Measurements from ENCODE around the gene FBXL7. TPM values are rescaled to one million over a fixed set of nuclear protein-coding genes. Genes with fewer than 3 reads are reported as not detected.
A peak's percentile ranks its signal among the peaks of the same experiment; 100 is the strongest.

FBXL7 gene
- total RNA-seq, 4 donors from 2014 or later = 14.2 to 32.1 (median 24.9) TPM

DNA sequence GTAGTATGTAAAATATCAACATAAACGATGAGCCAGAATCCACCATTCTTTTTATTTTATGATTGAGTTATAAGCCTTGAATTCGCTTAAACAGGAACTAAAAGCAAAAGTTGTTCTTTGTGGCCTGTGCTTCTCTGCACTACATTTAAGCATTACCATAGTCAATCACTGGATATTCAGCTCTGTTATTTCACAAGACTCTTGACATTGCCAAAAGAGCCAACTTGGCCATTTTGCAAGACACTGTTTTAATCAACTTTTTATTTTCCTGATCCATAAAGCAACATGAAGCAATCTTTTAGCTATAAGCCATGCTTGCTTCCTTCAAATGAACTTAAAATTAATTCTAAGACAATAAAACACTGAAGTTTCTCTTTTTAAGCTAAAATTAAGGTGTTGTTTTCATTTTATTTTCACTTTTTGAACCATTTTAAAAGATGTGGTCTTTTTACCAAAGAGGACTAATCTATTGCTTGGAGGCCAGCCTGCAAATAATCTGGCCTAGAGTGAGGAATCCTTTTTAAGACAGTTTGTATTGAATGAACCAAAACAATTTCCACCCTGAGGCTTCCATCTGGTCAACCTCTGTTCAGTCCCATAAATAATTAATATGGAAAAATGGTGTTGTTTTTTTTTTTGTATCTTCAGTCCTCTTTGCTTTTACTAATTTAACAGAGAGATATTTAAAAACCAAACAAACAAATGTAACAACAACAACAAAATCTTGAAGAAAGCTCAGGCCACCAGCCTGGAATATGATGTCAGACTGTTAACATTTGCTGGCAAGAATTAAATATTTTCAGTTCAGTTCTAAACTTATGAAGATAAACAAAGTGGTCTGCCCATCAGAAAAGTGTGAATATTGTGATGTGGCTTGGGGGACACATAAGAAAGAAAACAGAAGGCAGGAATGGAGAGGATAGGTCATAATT is 405.2 kb downstream of the FBXL7 start:
- no peaks in the 10 kb centered on the region for H3K9me3 ChIP-seq
- 64 to 71% methylated on average over 2 of the region's 2 CpGs for WGBS, 2 donors (ENCODE audit: low coverage in 1 of 2)
- no peak for TF ChIP-seq EP300 (IDR thresholded peaks at IDR 0.05)
- TF ChIP-seq POLR2AphosphoS5 (IDR thresholded peaks at IDR 0.05) = peak; percentile 32
- H3K27me3 ChIP-seq = no peaks in the 10 kb centered on the region
- peak overlapping the region in 1 of 4 donors; percentile 12 for H3K27ac ChIP-seq
- no peaks in the 10 kb centered on the region for H3K36me3 ChIP-seq
- no peak overlapping the region for H3K4me3 ChIP-seq
- peak; percentile 58 for ATAC-seq
- peaks cover 0 to 43% (median 0%) of the 10 kb centered on the region in 3 donors for H3K4me1 ChIP-seq

DNA sequence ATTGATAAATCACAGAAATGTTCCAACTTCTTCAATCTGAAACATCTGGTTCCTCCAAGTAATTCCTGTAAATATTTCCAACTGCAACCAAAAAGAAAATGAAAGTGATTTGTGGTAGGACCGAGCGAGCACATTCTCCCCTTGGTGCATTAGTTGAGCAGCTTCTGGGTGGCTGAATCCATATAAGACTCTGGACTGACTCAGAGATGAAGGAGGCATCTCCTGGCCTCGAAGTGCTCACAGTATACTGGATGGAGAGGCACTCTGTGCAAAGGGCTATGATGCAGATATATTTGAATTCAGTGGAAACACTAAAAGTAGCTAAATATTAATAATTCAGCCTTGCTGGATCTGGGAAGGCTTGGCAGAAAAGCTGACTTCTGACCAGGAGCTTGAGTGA is 414.7 kb downstream of the FBXL7 start:
- 56 to 58% methylated on average over 3 of the region's 3 CpGs for WGBS, 2 donors (ENCODE audit: low coverage in 1 of 2)
- ATAC-seq = no peak
- no peaks in the 10 kb centered on the region for H3K36me3 ChIP-seq
- no peaks in the 10 kb centered on the region for H3K4me1 ChIP-seq
- peak overlapping the region in 1 of 2 donors; percentile 14 for H3K4me3 ChIP-seq
- no peak overlapping the region for H3K27ac ChIP-seq
- TF ChIP-seq EP300 (IDR thresholded peaks at IDR 0.05) = no peak
- TF ChIP-seq, protein P1, sequence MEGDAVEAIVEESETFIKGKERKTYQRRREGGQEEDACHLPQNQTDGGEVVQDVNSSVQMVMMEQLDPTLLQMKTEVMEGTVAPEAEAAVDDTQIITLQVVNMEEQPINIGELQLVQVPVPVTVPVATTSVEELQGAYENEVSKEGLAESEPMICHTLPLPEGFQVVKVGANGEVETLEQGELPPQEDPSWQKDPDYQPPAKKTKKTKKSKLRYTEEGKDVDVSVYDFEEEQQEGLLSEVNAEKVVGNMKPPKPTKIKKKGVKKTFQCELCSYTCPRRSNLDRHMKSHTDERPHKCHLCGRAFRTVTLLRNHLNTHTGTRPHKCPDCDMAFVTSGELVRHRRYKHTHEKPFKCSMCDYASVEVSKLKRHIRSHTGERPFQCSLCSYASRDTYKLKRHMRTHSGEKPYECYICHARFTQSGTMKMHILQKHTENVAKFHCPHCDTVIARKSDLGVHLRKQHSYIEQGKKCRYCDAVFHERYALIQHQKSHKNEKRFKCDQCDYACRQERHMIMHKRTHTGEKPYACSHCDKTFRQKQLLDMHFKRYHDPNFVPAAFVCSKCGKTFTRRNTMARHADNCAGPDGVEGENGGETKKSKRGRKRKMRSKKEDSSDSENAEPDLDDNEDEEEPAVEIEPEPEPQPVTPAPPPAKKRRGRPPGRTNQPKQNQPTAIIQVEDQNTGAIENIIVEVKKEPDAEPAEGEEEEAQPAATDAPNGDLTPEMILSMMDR (IDR thresholded peaks at IDR 0.05) = no peak
- TF ChIP-seq POLR2AphosphoS5 (IDR thresholded peaks at IDR 0.05) = no peak
- TF ChIP-seq POLR2A (IDR thresholded peaks at IDR 0.05) = no peak
- H3K27me3 ChIP-seq = no peaks in the 10 kb centered on the region
- H3K9me3 ChIP-seq = no peaks in the 10 kb centered on the region

GRCh38 chr5:15926586-15926985 is 426.6 kb downstream of the FBXL7 start:
- no peak for ATAC-seq

GRCh38 chr5:15927710-15928380 is 427.9 kb downstream of the FBXL7 start:
- Histone ChIP-seq H3K27me3 (no peaks in the 10 kb centered on the region), H3K4me1 (no peaks in the 10 kb centered on the region), H3K27ac (no peak overlapping the region), H3K9me3 (no peaks in the 10 kb centered on the region), H3K36me3 (peaks cover 0 to 10% of the 10 kb centered on the region in 2 donors), H3K4me3 (no peak overlapping the region)
- 94% methylated on average over 3 of the region's 38 CpGs; no CpG with 5 or more reads in 1 of the 2 donors for WGBS, 2 donors (ENCODE audit: low coverage in 1 of 2)
- TF ChIP-seq POLR2AphosphoS5 (IDR thresholded peaks at IDR 0.05) (no peak), EP300 (IDR thresholded peaks at IDR 0.05) (no peak)
- TF ChIP-seq, protein P1 (IDR thresholded peaks at IDR 0.05) = no peak
- no peak for ATAC-seq

More at GRCh38 chr5:15926586-15926985, 426.6 kb downstream of the FBXL7 start:
- 85 to 93% methylated on average over 3 of the region's 3 CpGs for WGBS, 2 donors (ENCODE audit: low coverage in 1 of 2)
- no peak overlapping the region for H3K27ac ChIP-seq
- no peaks in the 10 kb centered on the region for H3K27me3 ChIP-seq
- H3K36me3 ChIP-seq = peaks cover 0 to 10% of the 10 kb centered on the region in 2 donors
- no peaks in the 10 kb centered on the region for H3K9me3 ChIP-seq
- H3K4me1 ChIP-seq = no peaks in the 10 kb centered on the region
- no peak overlapping the region for H3K4me3 ChIP-seq
- TF ChIP-seq, protein P1 (IDR thresholded peaks at IDR 0.05) = no peak
- TF ChIP-seq POLR2A (IDR thresholded peaks at IDR 0.05) (no peak), POLR2AphosphoS5 (IDR thresholded peaks at IDR 0.05) (no peak), EP300 (IDR thresholded peaks at IDR 0.05) (no peak)

DNA sequence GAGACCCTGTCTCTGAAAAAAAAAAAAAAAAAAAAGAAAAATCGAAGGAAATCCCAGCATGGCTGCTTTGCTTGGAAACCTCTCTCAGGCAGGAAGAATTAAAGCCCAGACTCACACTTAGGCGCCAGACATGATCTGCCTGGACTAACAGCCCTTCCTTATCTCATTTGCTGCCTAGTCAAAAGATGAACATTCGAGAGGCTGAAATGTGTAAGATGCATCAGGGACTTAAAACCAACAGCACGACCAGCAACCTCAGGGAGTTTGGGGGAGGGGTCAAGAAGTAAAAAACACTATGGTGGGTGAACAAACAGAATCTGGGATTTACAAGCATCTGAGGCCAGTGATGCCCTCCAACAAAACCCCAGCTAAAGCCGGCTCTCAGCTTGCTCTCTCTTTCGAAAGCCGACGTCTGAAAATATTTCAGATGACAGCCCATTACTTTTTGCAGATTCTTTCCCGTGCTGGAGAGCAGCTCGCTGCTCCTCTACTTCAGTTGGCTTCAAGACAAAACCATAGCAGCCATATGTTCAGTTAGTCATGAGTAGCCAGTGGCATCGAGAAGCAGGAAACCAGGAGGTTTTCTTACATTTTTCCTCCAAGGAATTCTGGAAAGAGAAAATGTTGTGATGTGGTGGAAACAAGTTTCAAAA is 429.8 kb downstream of the FBXL7 start:
- 55 to 59% methylated on average over 5 to 11 of the region's 11 CpGs for WGBS, 2 donors (ENCODE audit: low coverage in 1 of 2)
- Histone ChIP-seq H3K9me3 (no peaks in the 10 kb centered on the region), H3K36me3 (peaks cover 0 to 10% of the 10 kb centered on the region in 2 donors), H3K27ac (no peak overlapping the region), H3K4me1 (no peaks in the 10 kb centered on the region), H3K4me3 (no peak overlapping the region), H3K27me3 (no peaks in the 10 kb centered on the region)
- no peak for ATAC-seq
- TF ChIP-seq EP300 (IDR thresholded peaks at IDR 0.05) (no peak), POLR2AphosphoS5 (IDR thresholded peaks at IDR 0.05) (no peak), POLR2A (IDR thresholded peaks at IDR 0.05) (no peak)
- TF ChIP-seq, protein P1 (IDR thresholded peaks at IDR 0.05) = no peak
